ENCODE measurements around the gene SPG7. TPM values are rescaled to one million over a fixed set of nuclear protein-coding genes. Genes with fewer than 3 reads are reported as not detected.

Gene SPG7
- total RNA-seq, 1 experiment from 2014 or later, result 119 TPM

- WGBS (ENCODE audit: extremely low coverage, insufficient read length, low lambda C conversion rate), result no CpG with 5 or more reads among the region's 16 CpGs
- Histone ChIP-seq H2BK12ac (ENCODE audit: insufficient read length, low read depth, low read length) (no peak overlapping the region), H3K79me2 (ENCODE audit: insufficient read depth, low read length) (no peaks in the 10 kb centered on the region), H3K4ac (ENCODE audit: low read depth, low read length) (no peak overlapping the region), H2AK5ac (ENCODE audit: insufficient read length, low read length) (no peak overlapping the region), H2BK5ac (ENCODE audit: insufficient read length, low read length) (no peak overlapping the region), H3K27me3 (ENCODE audit: insufficient read depth, low read length) (no peaks in the 10 kb centered on the region), H3K4me1 (ENCODE audit: insufficient read depth, low read length) (no peaks in the 10 kb centered on the region; the same call in 1 of the 2 replicates), H3K56ac (ENCODE audit: insufficient read length, low read depth, low read length) (no peak overlapping the region), H3K18ac (ENCODE audit: insufficient read length, low read depth, low read length) (no peak overlapping the region), H3K27ac (ENCODE audit: insufficient read length, low read depth, low read length) (no peak overlapping the region), H3K9me3 (ENCODE audit: control insufficient read depth, low read depth, low read length) (no peaks in the 10 kb centered on the region), H4K8ac (replicated peaks; ENCODE audit: insufficient read length, low read depth, low read length) (no peak overlapping the region), H3K79me1 (ENCODE audit: insufficient read depth, low read depth, low read length, poor library complexity, severe bottlenecking) (no peaks in the 10 kb centered on the region), H3K4me2 (ENCODE audit: insufficient read depth, insufficient read length, low read length) (no peak overlapping the region), H2BK15ac (ENCODE audit: low read depth, low read length) (no peak overlapping the region), H3K9ac (ENCODE audit: extremely low read depth, insufficient read length, low read length) (no peak overlapping the region), H2AFZ (ENCODE audit: low read length) (no peak overlapping the region), H3K23me2 (ENCODE audit: insufficient read length, low read depth, low read length, poor library complexity, severe bottlenecking) (peaks cover 2% of the 10 kb centered on the region), H3K14ac (ENCODE audit: insufficient read depth, low read length) (no peak overlapping the region), H2BK20ac (ENCODE audit: low read depth, low read length, poor library complexity, severe bottlenecking) (no peak overlapping the region), H4K91ac (ENCODE audit: insufficient read length, low read depth, low read length) (no peak overlapping the region), H4K20me1 (ENCODE audit: control insufficient read depth, insufficient read depth, insufficient read length) (no peaks in the 10 kb centered on the region), H3K23ac (ENCODE audit: insufficient read length, low read depth, low read length) (no peak overlapping the region), H4K5ac (ENCODE audit: insufficient read length, low read depth, low read length) (no peak overlapping the region), H2BK120ac (ENCODE audit: low read depth, low read length, poor library complexity, severe bottlenecking) (no peak overlapping the region), H3T11ph (ENCODE audit: low read length) (no peak overlapping the region)
- Mint-ChIP-seq H3K4me1 (peaks cover 5 to 8% of the 10 kb centered on the region in 2 experiments), H3K27ac (no peak overlapping the region), H3K9me3 (no peaks in the 10 kb centered on the region), H3K36me3 (ENCODE audit: insufficient read depth in 1 of 3, low read depth in 3 of 3) (no peaks in the 10 kb centered on the region), H3K4me3 (no peak overlapping the region), H3K27me3 (ENCODE audit: low read depth) (peaks cover 7% of the 10 kb centered on the region)
- no peak for TF ChIP-seq CTCF (conservative IDR thresholded peaks at IDR 0.05)
- no peak for DNase-seq
These were observed 96.6 kb downstream of the SPG7 start for GRCh38 chr16:89604764-89605163.
